Activated CD4-positive, alpha-beta T cell treated with anti-CD3 and anti-CD28 coated beads, Interleukin-10, Interleukin-2, amounts not matched to agents 100 ng/mL and 50 ng/mL, durations not matched to agents 16 hours and 8 hours (primary cell): ENCODE measurements around the gene FOXO1.

Experiments used
- DNase-seq: peaks from one replicate; pipeline ENCODE4 v3.0.0-alpha.2; 2020

FOXO1 gene

GRCh38 chr13:40604135-40604534, 62.3 kb downstream of the FOXO1 start:
- no peak for DNase-seq

GRCh38 chr13:40600149-40600751, 66.2 kb downstream of the FOXO1 start:
- peak; percentile 38 for DNase-seq

GRCh38 chr13:40599747-40600146, 66.7 kb downstream of the FOXO1 start:
- peak; percentile 35 for DNase-seq

GRCh38 chr13:40599124-40599523, 67.3 kb downstream of the FOXO1 start:
- DNase-seq, result peak; percentile 50

- no peak for DNase-seq
Observed at GRCh38 chr13:40598569-40598968, 67.9 kb downstream of the FOXO1 start.

- DNase-seq, result no peak
Observed at GRCh38 chr13:40597735-40598365, 68.6 kb downstream of the FOXO1 start.

- no peak for DNase-seq
Observed at GRCh38 chr13:40596484-40596883, 70.0 kb downstream of the FOXO1 start.

- DNase-seq, result no peak
Observed at GRCh38 chr13:40595693-40596092, 70.7 kb downstream of the FOXO1 start.

- DNase-seq, result no peak
Observed at GRCh38 chr13:40592035-40592434, 74.4 kb downstream of the FOXO1 start.

GRCh38 chr13:40591091-40591490, 75.3 kb downstream of the FOXO1 start:
- no peak for DNase-seq

GRCh38 chr13:40590112-40590862, 76.2 kb downstream of the FOXO1 start:
- DNase-seq, result no peak

- peak; percentile 45 for DNase-seq
Observed at GRCh38 chr13:40589285-40590109, 76.9 kb downstream of the FOXO1 start.

- no peak for DNase-seq
Observed at GRCh38 chr13:40588101-40588500, 78.3 kb downstream of the FOXO1 start.

- DNase-seq, result no peak
Observed at GRCh38 chr13:40586886-40587565, 79.4 kb downstream of the FOXO1 start.

- DNase-seq, result peak; percentile 47
Observed at GRCh38 chr13:40585911-40586471, 80.5 kb downstream of the FOXO1 start.

GRCh38 chr13:40583738-40584137, 82.7 kb downstream of the FOXO1 start:
- no peak for DNase-seq

GRCh38 chr13:40582531-40582930, 83.9 kb downstream of the FOXO1 start:
- no peak for DNase-seq

- DNase-seq, result no peak
Observed at GRCh38 chr13:40581277-40581579, 85.2 kb downstream of the FOXO1 start.

GRCh38 chr13:40580566-40581276, 85.7 kb downstream of the FOXO1 start:
- no peak for DNase-seq

- no peak for DNase-seq
Observed at GRCh38 chr13:40579535-40579934, 86.9 kb downstream of the FOXO1 start.

- no peak for DNase-seq
Observed at GRCh38 chr13:40578055-40578454, 88.4 kb downstream of the FOXO1 start.

- no peak for DNase-seq
Observed at GRCh38 chr13:40576369-40576768, 90.1 kb downstream of the FOXO1 start.
